ENCODE data around the gene TENM4.

TENM4 gene

GRCh38 chr11:79206951-79207350 is 233.9 kb downstream of the TENM4 start:
- Histone ChIP-seq H3K4me2 (ENCODE audit: insufficient read depth, low read length) (no peak overlapping the region), H2AFZ (ENCODE audit: low read depth, low read length) (no peak overlapping the region), H3K79me2 (ENCODE audit: insufficient read depth, low read length) (no peaks in the 10 kb centered on the region), H3K27me3 (ENCODE audit: insufficient read depth, low read length, poor library complexity) (peaks cover 10% of the 10 kb centered on the region), H3K27ac (ENCODE audit: low read length) (no peak overlapping the region), H3K9me3 (ENCODE audit: insufficient read depth, low read length, severe bottlenecking) (no peaks in the 10 kb centered on the region), H3K9ac (ENCODE audit: low read depth, low read length) (no peak overlapping the region), H3K4me3 (ENCODE audit: low read depth in 1 of 2, low read length in 2 of 2) (no peak overlapping the region), H4K20me1 (ENCODE audit: insufficient read depth, low read length) (no peaks in the 10 kb centered on the region), H3K36me3 (ENCODE audit: insufficient read depth, low read length) (no peaks in the 10 kb centered on the region), H3K4me1 (ENCODE audit: insufficient read depth, low read length) (no peaks in the 10 kb centered on the region)
- TF ChIP-seq CTCF (IDR thresholded peaks at IDR 0.05; ENCODE audit: borderline replicate concordance, extremely low read depth, low read length, poor library complexity, severe bottlenecking), result no peak
- TF ChIP-seq EZH2 (IDR thresholded peaks at IDR 0.05; ENCODE audit: borderline replicate concordance, low read depth, low read length, severe bottlenecking), result no peak
- no peak for DNase-seq
- ATAC-seq (ENCODE audit: insufficient read depth, low read depth), result no peak

GRCh38 chr11:79205786-79206185 is 235.0 kb downstream of the TENM4 start:
- no peak for TF ChIP-seq CTCF (IDR thresholded peaks at IDR 0.05; ENCODE audit: borderline replicate concordance, extremely low read depth, low read length, poor library complexity, severe bottlenecking)
- TF ChIP-seq EZH2 (IDR thresholded peaks at IDR 0.05; ENCODE audit: borderline replicate concordance, low read depth, low read length, severe bottlenecking), result no peak
- Histone ChIP-seq H3K9me3 (ENCODE audit: insufficient read depth, low read length, severe bottlenecking) (no peaks in the 10 kb centered on the region), H3K36me3 (ENCODE audit: insufficient read depth, low read length) (no peaks in the 10 kb centered on the region), H4K20me1 (ENCODE audit: insufficient read depth, low read length) (no peaks in the 10 kb centered on the region), H3K9ac (ENCODE audit: low read depth, low read length) (no peak overlapping the region), H3K79me2 (ENCODE audit: insufficient read depth, low read length) (no peaks in the 10 kb centered on the region), H3K4me2 (ENCODE audit: insufficient read depth, low read length) (no peak overlapping the region), H3K27ac (ENCODE audit: low read length) (no peak overlapping the region), H3K4me3 (ENCODE audit: low read depth in 1 of 2, low read length in 2 of 2) (no peak overlapping the region), H3K27me3 (ENCODE audit: insufficient read depth, low read length, poor library complexity) (peaks cover 14% of the 10 kb centered on the region), H3K4me1 (ENCODE audit: insufficient read depth, low read length) (no peaks in the 10 kb centered on the region), H2AFZ (ENCODE audit: low read depth, low read length) (no peak overlapping the region)
- no peak for DNase-seq
- no peak for ATAC-seq (ENCODE audit: insufficient read depth, low read depth)

GRCh38 chr11:79201677-79202347 is 239.0 kb downstream of the TENM4 start:
- DNase-seq (no peak), ATAC-seq (ENCODE audit: insufficient read depth, low read depth) (no peak)
- H3K27me3 ChIP-seq (ENCODE audit: insufficient read depth, low read length, poor library complexity), result peaks cover 10% of the 10 kb centered on the region
- no peaks in the 10 kb centered on the region for H4K20me1 ChIP-seq (ENCODE audit: insufficient read depth, low read length)
- no peaks in the 10 kb centered on the region for H3K9me3 ChIP-seq (ENCODE audit: insufficient read depth, low read length, severe bottlenecking)
- TF ChIP-seq CTCF (IDR thresholded peaks at IDR 0.05; ENCODE audit: borderline replicate concordance, extremely low read depth, low read length, poor library complexity, severe bottlenecking) (no peak), EZH2 (IDR thresholded peaks at IDR 0.05; ENCODE audit: borderline replicate concordance, low read depth, low read length, severe bottlenecking) (no peak)
- H3K9ac ChIP-seq (ENCODE audit: low read depth, low read length), result no peak overlapping the region
- no peaks in the 10 kb centered on the region for H3K36me3 ChIP-seq (ENCODE audit: insufficient read depth, low read length)
- no peak overlapping the region for H3K4me3 ChIP-seq (ENCODE audit: low read depth in 1 of 2, low read length in 2 of 2)
- H3K27ac ChIP-seq (ENCODE audit: low read length), result no peak overlapping the region
- H3K4me1 ChIP-seq (ENCODE audit: insufficient read depth, low read length), result no peaks in the 10 kb centered on the region
- H2AFZ ChIP-seq (ENCODE audit: low read depth, low read length), result no peak overlapping the region
- no peaks in the 10 kb centered on the region for H3K79me2 ChIP-seq (ENCODE audit: insufficient read depth, low read length)
- no peak overlapping the region for H3K4me2 ChIP-seq (ENCODE audit: insufficient read depth, low read length)

All from DND-41 (cell line).